ENCODE measurements around the gene ROCK2.

Gene ROCK2

DNA sequence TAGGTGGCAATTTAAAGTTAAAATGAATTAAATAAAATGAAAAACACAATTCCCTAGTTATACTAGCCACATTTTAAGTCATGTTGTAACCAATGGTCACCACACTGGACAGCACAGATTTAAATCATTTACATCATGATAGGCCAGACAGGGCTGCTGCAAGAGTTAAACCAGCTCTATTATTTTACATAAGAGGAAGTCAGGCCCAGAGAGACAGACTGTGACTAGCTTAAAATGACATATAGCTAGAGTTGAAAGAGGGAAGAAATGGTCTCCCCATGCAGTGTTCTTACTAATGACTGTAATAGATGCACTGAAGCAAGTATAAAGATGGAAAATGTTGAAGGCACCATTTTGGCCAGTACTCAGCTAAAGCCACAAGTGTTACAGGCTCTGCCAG lies 119.5 kb downstream of the ROCK2 start:
- DNase-seq: no peak

DNA sequence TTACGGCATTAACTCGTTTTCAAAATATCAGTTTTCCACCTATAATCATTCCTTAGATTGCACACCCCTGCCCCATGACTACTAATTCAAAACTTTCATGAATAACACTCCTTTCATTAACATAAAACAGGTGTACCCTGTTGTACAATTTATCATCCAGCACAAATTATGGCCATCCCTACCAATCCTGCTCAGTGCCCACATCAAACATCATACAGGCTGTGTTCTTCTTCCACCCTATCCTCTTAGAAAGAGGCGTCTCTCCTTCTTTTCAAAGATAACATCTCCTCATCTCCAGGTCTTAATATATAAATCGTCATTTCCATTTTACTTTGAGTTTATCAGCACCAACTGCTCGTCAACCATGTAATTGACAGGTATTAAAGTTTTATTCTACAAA lies 121.6 kb downstream of the ROCK2 start:
- no peak for DNase-seq

DNA sequence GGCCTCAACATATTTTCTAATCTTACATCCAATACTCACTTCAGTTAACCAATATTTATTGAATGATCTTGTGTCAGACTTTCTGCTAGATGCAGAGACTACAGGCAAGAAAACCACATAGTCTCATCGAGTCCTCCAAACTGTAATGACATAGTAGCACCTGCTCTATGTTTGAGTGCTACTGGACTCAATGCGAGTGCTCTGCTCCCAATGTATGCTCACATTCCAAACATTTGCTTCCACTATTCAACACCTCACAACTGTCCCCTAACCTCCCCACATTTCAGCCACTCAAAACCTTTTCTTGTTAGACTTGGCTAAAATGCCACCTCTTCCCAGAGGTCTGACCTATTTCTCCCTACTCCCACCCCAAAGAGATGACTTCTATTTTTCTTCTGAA lies 124.0 kb downstream of the ROCK2 start:
- no peak for DNase-seq

DNA sequence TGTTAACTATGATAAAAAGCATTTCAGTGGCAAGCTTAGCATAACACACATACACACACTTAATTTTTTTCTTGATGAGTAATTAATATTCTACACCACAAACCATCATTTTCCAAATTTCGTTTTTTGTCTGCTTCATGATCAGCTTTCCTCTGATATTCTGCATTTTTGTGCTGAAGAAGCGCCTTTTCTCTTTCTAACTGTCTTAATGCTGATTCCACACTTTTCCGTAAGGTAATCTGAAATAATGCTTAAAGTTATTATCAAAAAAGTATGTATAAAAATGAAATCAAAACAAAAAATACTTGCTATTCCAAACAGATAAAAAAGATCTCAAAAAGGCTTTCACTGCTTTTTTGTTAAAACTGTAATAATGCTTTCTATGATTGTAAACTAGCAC lies 129.0 kb downstream of the ROCK2 start:
- no peak for DNase-seq

DNA sequence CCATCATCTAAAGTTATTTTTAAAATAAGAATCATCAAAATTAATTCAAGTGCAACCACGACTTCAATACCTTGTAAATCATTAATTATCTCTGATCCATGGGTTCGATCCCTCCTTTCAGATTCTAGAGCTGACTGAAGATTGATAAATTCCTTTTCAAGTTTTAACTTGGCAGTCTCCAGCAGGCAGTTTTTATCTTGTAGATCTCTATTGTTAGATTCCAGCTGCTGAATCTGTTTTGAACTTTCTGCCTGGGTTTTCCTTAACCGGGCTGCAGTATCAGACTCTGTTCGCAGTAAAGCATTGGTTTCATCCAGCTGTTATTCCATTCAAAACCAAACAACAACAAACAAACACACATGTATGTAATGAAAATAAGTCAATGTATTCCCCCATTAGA lies 129.7 kb downstream of the ROCK2 start:
- no peak for DNase-seq

- DNase-seq: no peak
Measured at GRCh38 chr2:11213975-11214374, 130.5 kb downstream of the ROCK2 start.

- DNase-seq: no peak
Measured at GRCh38 chr2:11213090-11213638, 131.3 kb downstream of the ROCK2 start.

DNA sequence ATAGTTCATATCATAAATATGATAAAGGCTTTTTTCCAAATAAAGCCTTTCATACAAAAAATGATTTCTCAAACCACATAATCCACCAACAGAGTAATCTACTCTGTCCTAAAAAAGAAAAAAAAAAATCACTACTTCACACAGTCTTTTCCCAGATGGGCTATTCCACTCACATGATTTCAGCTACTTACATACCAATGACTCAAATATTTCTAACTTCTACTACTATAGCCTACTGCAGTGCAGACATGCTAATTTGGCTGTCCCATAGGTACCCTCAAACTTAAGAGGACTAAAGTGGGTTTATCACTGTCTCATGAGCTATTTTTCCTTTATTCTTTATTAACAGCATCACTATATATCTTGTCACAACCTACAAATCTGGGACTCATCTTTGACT lies 131.8 kb downstream of the ROCK2 start:
- no peak for DNase-seq

GRCh38 chr2:11208083-11208482 lies 136.4 kb downstream of the ROCK2 start:
- DNase-seq: no peak

- no peak for DNase-seq
Measured at GRCh38 chr2:11203480-11203879, 141.0 kb downstream of the ROCK2 start.

GRCh38 chr2:11201969-11202368 lies 142.5 kb downstream of the ROCK2 start:
- no peak for DNase-seq

DNA sequence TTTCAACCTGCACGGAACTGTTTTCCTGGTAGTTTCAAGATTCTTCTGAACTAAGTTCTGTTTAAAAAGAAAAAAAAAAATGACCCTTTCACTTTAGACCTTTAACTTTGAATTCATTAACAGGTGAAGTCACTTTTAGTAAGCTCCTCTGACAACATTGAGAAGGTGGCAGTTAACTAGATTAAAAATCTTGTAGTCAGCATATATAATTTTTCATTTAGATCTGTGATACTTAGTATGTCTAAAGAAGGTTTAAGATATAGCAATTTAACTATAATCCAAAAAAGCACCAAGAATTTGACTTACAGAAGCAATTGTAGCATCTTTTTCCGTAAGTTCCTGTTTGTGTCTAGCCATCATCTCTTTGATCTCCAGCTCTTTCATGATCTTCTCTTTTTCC lies 143.8 kb downstream of the ROCK2 start:
- DNase-seq: no peak

- no peak for DNase-seq
Measured at GRCh38 chr2:11196246-11196645, 148.2 kb downstream of the ROCK2 start.

- DNase-seq: no peak
Measured at GRCh38 chr2:11187731-11188130, 156.7 kb downstream of the ROCK2 start.

DNA sequence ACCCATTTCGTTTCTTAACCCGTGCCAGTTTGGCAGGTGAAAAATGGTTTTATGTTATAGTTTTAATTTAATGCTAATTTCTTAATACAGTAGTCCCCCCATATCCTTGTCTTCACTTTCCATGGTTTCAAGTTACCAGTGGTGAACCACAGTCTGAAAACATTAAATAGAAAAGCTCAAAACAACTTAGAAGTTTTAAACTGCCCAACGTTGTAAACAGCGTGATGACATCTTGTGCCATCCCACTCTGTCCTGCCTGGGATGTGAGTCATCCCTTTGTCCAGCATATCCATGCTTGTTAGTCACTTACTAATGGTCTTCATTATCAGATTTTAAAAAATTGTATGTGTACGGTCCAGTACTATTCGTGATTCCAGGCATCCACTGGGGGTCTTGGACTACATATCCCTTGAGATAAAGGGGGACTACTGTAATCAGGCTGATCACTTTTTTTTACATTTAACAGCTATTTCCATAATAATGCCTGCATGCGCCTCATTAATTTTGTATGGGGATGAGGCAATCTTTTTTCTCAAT lies 157.3 kb downstream of the ROCK2 start:
- DNase-seq: no peak

DNA sequence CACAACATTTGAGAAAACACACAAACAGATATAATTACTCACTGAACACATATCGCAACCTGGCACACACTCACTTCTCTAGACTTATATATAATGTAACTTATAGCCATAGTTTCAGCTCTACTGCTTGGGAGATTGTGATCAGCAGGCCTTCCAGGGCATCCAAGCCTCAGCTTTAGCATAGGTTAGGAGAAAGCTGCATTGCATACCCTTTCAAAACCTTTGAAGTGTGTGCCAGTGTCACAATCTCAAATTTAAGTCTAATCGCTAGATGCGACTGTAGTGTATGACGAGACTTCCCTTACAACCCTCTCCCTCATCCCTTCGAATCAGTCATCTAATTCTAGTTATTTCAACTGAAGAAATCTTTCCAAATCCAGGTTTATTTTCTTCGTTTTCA lies 158.3 kb downstream of the ROCK2 start:
- DNase-seq: no peak

DNA sequence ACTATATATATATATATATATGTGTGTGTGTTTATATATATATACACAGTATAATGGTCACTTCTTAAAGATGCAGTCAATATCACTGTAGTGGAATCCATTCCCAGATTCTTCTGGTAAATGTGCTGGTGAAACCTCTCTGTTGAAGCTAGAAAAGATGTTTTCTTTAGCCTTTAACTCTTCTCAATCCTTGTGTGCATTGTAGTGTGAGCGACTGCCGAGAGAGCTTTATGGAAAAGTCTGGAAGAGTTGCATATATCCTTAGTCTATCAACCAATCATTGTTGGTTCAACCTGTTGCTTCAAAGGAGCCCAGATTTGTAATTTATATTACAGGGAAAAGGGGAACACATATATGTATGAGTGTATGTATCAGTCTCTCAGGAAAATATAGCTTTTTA lies 161.5 kb downstream of the ROCK2 start:
- no peak for DNase-seq

DNA sequence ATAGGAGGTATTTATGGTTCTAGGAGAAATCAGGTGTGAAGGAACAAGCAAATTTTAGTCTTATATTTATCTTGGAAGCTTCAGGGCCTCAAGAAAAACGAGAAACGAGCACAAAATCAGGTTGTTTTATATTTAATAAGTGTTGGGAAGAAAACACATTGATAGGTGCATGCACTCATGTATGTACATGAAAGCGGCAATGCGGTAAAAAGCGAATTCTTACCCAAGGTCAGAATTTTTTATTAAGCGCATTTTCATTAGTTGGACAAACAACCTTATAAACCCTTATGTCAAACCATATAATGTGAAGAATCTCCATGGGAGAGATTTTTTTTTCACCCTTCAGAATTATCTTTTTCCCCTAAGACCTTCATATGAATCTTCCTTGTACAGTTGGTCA lies 163.8 kb downstream of the ROCK2 start:
- no peak for DNase-seq

DNA sequence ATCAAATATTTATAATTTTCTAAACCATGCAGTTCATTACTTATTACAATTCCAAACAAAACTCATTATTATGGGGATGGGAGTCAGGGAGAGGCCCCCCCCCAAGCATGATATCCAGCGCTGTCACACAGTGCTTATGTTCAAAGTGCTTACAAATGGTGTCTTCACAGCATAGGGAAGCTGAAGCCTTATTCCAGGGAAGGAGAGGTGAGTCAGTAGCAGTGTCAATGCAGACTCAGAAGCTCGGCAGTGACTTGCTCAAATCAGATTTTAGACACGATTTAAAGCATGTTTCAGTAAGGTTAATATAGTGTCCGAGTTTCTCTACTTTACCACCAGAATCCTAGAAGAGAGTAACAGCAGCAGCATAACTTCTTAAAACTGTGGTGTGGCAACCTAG lies 164.5 kb downstream of the ROCK2 start:
- no peak for DNase-seq

- DNase-seq: no peak
Measured at GRCh38 chr2:11179196-11179595, 165.2 kb downstream of the ROCK2 start.

GRCh38 chr2:11177871-11178690 lies 166.4 kb downstream of the ROCK2 start:
- DNase-seq: no peak

DNA sequence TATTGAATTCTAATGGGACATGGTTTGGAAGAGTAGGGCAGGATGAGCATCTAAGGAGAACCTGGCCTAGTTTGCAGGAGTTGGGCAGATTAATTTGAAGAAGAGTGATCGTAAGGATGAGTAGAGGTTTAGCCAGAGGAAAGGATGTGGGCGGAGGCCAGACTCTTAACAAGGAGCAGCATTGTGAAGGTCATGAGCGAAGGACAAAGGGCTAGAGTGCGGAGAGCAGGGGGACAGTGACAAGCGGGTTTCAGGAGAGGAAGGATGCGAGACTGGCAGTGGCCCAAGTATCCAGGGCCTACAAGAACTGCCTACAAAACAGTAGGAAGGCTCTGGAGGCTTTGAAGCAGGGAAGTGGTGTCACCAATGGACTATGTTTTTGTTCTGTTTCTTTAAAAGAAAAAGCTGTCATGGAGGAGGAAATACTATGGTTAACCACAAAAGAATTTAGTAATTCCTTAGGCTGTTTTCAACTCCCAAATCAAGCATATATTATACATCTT lies 169.1 kb downstream of the ROCK2 start:
- no peak for DNase-seq

DNA sequence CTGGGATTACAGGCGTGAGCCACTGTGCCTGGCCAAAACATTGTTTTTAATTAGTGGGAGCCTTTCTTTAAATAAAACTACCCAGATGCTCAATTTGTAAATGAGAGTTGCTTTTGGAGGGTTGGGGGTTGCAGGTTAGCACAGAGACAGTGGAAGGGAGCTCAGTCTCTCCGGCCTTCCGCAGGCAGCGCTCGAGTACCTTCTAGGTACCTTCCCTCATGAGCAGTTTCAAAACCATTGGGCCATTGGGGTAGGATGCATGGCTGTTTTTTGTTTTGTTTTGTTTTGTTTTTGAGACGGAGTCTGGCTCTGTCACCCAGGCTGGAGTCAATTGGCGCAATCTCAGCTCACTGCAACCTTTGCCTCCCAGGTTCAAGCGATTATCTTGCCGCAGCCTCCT lies 170.2 kb downstream of the ROCK2 start:
- DNase-seq: no peak

GRCh38 chr2:11169333-11169732 lies 175.1 kb downstream of the ROCK2 start:
- no peak for DNase-seq

DNA sequence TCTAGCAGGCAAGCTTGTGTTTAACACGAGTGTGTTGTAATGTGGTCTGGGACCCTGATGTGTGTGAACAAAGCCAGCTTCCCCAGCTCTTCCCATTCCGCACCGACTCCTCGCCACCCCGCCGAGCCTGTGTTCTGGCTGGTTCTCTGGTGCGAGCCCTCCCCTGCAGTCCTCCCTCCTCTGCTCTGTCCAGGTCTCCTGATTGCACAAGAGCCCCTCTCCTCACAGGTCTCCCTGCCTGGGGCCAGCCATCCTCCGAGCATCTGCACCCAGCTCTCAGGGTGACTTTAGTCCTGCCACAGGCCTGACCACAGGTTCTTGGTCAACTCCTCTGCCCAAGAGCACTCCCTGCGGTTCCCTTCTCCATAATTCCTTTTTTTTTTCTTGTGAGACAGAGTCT lies 175.9 kb downstream of the ROCK2 start:
- no peak for DNase-seq

Data from activated CD4-positive, alpha-beta T cell treated with anti-CD3 and anti-CD28 coated beads, Interleukin-2, amount 50 U/mL, for 48 hours (primary cell).